ENCODE measurements around the gene EVA1B.

The EVA1B gene

GRCh38 chr1:36323636-36324352 lies at the start of gene EVA1B:
EVA1B (minus strand) TSS chr1:36323645; CDS start chr1:36323037, 608 bp downstream.
- no peak for FAIRE-seq

GRCh38 chr1:36372617-36373016 lies 49.2 kb upstream of the EVA1B start:
- no peak for FAIRE-seq

GRCh38 chr1:36369061-36369861 lies 45.8 kb upstream of the EVA1B start:
- FAIRE-seq: peak; percentile 72

- FAIRE-seq: no peak
Observed at GRCh38 chr1:36367798-36368197, 44.4 kb upstream of the EVA1B start.

GRCh38 chr1:36367066-36367465 lies 43.6 kb upstream of the EVA1B start:
- no peak for FAIRE-seq

- FAIRE-seq: no peak
Observed at GRCh38 chr1:36366091-36366661, 42.7 kb upstream of the EVA1B start.

- no peak for FAIRE-seq
Observed at GRCh38 chr1:36365381-36365780, 41.9 kb upstream of the EVA1B start.

- no peak for FAIRE-seq
Observed at GRCh38 chr1:36359911-36360550, 36.6 kb upstream of the EVA1B start.

- no peak for FAIRE-seq
Observed at GRCh38 chr1:36359383-36359782, 35.9 kb upstream of the EVA1B start.

- FAIRE-seq: no peak
Observed at GRCh38 chr1:36358514-36359084, 35.2 kb upstream of the EVA1B start.

- FAIRE-seq: no peak
Observed at GRCh38 chr1:36355811-36356210, 32.4 kb upstream of the EVA1B start.

- FAIRE-seq: no peak
Observed at GRCh38 chr1:36354486-36354885, 31.0 kb upstream of the EVA1B start.

- no peak for FAIRE-seq
Observed at GRCh38 chr1:36352910-36353878, 29.7 kb upstream of the EVA1B start.

GRCh38 chr1:36352125-36352909 lies 28.9 kb upstream of the EVA1B start:
- no peak for FAIRE-seq

GRCh38 chr1:36351227-36351977 lies 28.0 kb upstream of the EVA1B start:
- no peak for FAIRE-seq

GRCh38 chr1:36350659-36351226 lies 27.3 kb upstream of the EVA1B start:
- FAIRE-seq: no peak

GRCh38 chr1:36349839-36350238 lies 26.4 kb upstream of the EVA1B start:
- FAIRE-seq: no peak

GRCh38 chr1:36349241-36349671 lies 25.8 kb upstream of the EVA1B start:
- FAIRE-seq: no peak

GRCh38 chr1:36346741-36347370 lies 23.4 kb upstream of the EVA1B start:
- FAIRE-seq: no peak

Measured in G401.6 (cell line).